ENCODE results near the gene PLPPR3. TPM values are rescaled to one million over a fixed set of nuclear protein-coding genes. Genes with fewer than 3 reads are reported as not detected.
"Not testable (repeated sequence)": the region's sequence is repeated elsewhere in the genome, so short reads cannot be mapped to it uniquely, and the experiment has no call there.

The PLPPR3 gene
- total RNA-seq, 4 donors from 2014 or later: not detected

GRCh38 chr19:823565-824121, 1.9 kb upstream of the PLPPR3 start:
- Histone ChIP-seq H3K4me3 (no peak overlapping the region), H3K4me1 (peaks cover 24% of the 10 kb centered on the region), H3K27me3 (peaks cover 34% of the 10 kb centered on the region), H3K9me3 (no peaks in the 10 kb centered on the region), H3K27ac (no peak overlapping the region), H3K36me3 (no peaks in the 10 kb centered on the region)
- 76% methylated on average over 11 of the region's 12 CpGs for WGBS
- DNase-seq (ENCODE audit: low spot score in 2 of 2): no peak
- no peak for TF ChIP-seq EP300 (IDR thresholded peaks at IDR 0.05)
- TF ChIP-seq POLR2AphosphoS5 (IDR thresholded peaks at IDR 0.05): no peak
- TF ChIP-seq POLR2A (IDR thresholded peaks at IDR 0.05): no peak
- TF ChIP-seq CTCF (IDR thresholded peaks at IDR 0.05): no peak

- H3K27me3 ChIP-seq: peaks cover 29% of the 10 kb centered on the region
- TF ChIP-seq CTCF (IDR thresholded peaks at IDR 0.05): no peak
- TF ChIP-seq POLR2A (IDR thresholded peaks at IDR 0.05): no peak
- no peak for TF ChIP-seq EP300 (IDR thresholded peaks at IDR 0.05)
- no peak for TF ChIP-seq POLR2AphosphoS5 (IDR thresholded peaks at IDR 0.05)
- H3K4me3 ChIP-seq: peak overlapping the region; percentile 47
- no peaks in the 10 kb centered on the region for H3K36me3 ChIP-seq
- H3K9me3 ChIP-seq: no peaks in the 10 kb centered on the region
- DNase-seq (ENCODE audit: low spot score in 2 of 2): no peak
- H3K27ac ChIP-seq: no peak overlapping the region
- WGBS: 5% methylated on average over 18 of the region's 64 CpGs
- peaks cover 15% of the 10 kb centered on the region for H3K4me1 ChIP-seq
Measured at GRCh38 chr19:821231-821824, 427 bp downstream of the PLPPR3 start.

- not testable (repeated sequence) for H3K4me3 ChIP-seq; H3K9me3 ChIP-seq; H3K27ac ChIP-seq; DNase-seq (ENCODE audit: low spot score in 2 of 2); H3K36me3 ChIP-seq
- WGBS: 95% methylated on average over 5 of the region's 5 CpGs
- Histone ChIP-seq H3K4me1 (peaks cover 15% of the 10 kb centered on the region), H3K27me3 (peaks cover 29% of the 10 kb centered on the region)
Measured at GRCh38 chr19:820212-820611, 1.5 kb downstream of the PLPPR3 start.

GRCh38 chr19:816500-816857, 5.3 kb downstream of the PLPPR3 start:
- no peaks in the 10 kb centered on the region for H3K9me3 ChIP-seq
- no peak for TF ChIP-seq POLR2A (IDR thresholded peaks at IDR 0.05)
- TF ChIP-seq POLR2AphosphoS5 (IDR thresholded peaks at IDR 0.05): no peak
- TF ChIP-seq CTCF (IDR thresholded peaks at IDR 0.05): no peak
- no peak for TF ChIP-seq EP300 (IDR thresholded peaks at IDR 0.05)
- no peak overlapping the region for H3K27ac ChIP-seq
- DNase-seq (ENCODE audit: low spot score in 2 of 2): no peak
- H3K36me3 ChIP-seq: peaks cover 19% of the 10 kb centered on the region
- H3K4me3 ChIP-seq: no peak overlapping the region
- H3K4me1 ChIP-seq: peaks cover 4% of the 10 kb centered on the region
- 89% methylated on average over 2 of the region's 2 CpGs for WGBS
- H3K27me3 ChIP-seq: peaks cover 7% of the 10 kb centered on the region

- Histone ChIP-seq H3K4me1 (no peaks in the 10 kb centered on the region), H3K36me3 (peaks cover 25% of the 10 kb centered on the region), H3K9me3 (no peaks in the 10 kb centered on the region), H3K27me3 (peaks cover 2% of the 10 kb centered on the region), H3K27ac (no peak overlapping the region), H3K4me3 (no peak overlapping the region)
- DNase-seq (ENCODE audit: low spot score in 2 of 2): no peak
- TF ChIP-seq CTCF (IDR thresholded peaks at IDR 0.05): no peak
- TF ChIP-seq EP300 (IDR thresholded peaks at IDR 0.05): no peak
- TF ChIP-seq POLR2AphosphoS5 (IDR thresholded peaks at IDR 0.05): no peak
- TF ChIP-seq POLR2A (IDR thresholded peaks at IDR 0.05): no peak
- 93% methylated on average over 13 of the region's 13 CpGs for WGBS
Measured at GRCh38 chr19:815775-816499, 5.8 kb downstream of the PLPPR3 start.

Measured in suprapubic skin (tissue), 4 donors.